Liver (tissue), 9 donors: ENCODE data around the gene URGCP. TPM values are rescaled to one million over a fixed set of nuclear protein-coding genes. Genes with fewer than 3 reads are reported as not detected.

Source experiments
- DNase-seq: peaks from one replicate; pipeline ENCODE4 v3.0.0-alpha.2; 2017; ENCODE audit warnings: low spot score
- H3K27ac ChIP-seq, 2 donors: one replicate each; pipeline ENCODE4 v1.7.0; 2013; ENCODE audit warnings: inconsistent platforms in 2 of 2, low read length in 2 of 2, control low read depth in 1 of 2, low read depth in 1 of 2, mild to moderate bottlenecking in 1 of 2
- H3K27me3 ChIP-seq, 4 donors: one replicate each; pipeline versions ENCODE4 v1.6.1 to v1.7.0; 2013; ENCODE audit warnings: low read length in 3 of 4, inconsistent platforms in 1 of 4, mild to moderate bottlenecking in 1 of 4, moderate library complexity in 1 of 4; ENCODE audit not compliant: control insufficient read depth in 4 of 4, insufficient read depth in 4 of 4
- H3K36me3 ChIP-seq, 4 donors: one replicate each; pipeline versions ENCODE4 v1.6.1 to v1.7.0; 2013; ENCODE audit warnings: low read length in 3 of 4, mild to moderate bottlenecking in 3 of 4, low read depth in 1 of 4, moderate library complexity in 1 of 4; ENCODE audit not compliant: control insufficient read depth in 4 of 4, insufficient read depth in 3 of 4
- H3K4me1 ChIP-seq, 4 donors: one replicate each; pipeline versions ENCODE4 v1.6.1 to v1.7.0; 2013; ENCODE audit warnings: low read length in 3 of 4, mild to moderate bottlenecking in 3 of 4, moderate library complexity in 1 of 4; ENCODE audit not compliant: control insufficient read depth in 4 of 4, insufficient read depth in 4 of 4
- H3K4me3 ChIP-seq, 3 donors: one replicate each; pipeline versions ENCODE4 v1.6.1 to v1.7.0; 2013; ENCODE audit warnings: low read length in 3 of 3, control low read depth in 1 of 3, low read depth in 1 of 3, mild to moderate bottlenecking in 1 of 3
- H3K9ac ChIP-seq, 2 donors: one replicate each; pipeline ENCODE4 v1.7.0; 2013; ENCODE audit warnings: low read length in 2 of 2, mild to moderate bottlenecking in 2 of 2, moderate library complexity in 2 of 2, control low read depth in 1 of 2, low read depth in 1 of 2
- H3K9me3 ChIP-seq, 4 donors: one replicate each; pipeline versions ENCODE4 v1.6.1 to v1.7.0; 2013; ENCODE audit warnings: low read length in 3 of 4; ENCODE audit not compliant: control insufficient read depth in 4 of 4
- EGR1 ChIP-seq, 2 donors: IDR thresholded peaks; 2 replicates each; pipeline ENCODE4 v1.6.1; 2016 to 2018; ENCODE audit warnings: antibody characterized with exemption in 2 of 2, low read depth in 2 of 2
- FOXA1 ChIP-seq: IDR thresholded peaks from 2 replicates; pipeline ENCODE4 v1.6.1; 2016; ENCODE audit warnings: antibody characterized with exemption
- FOXA2 ChIP-seq: IDR thresholded peaks from 2 replicates; pipeline ENCODE4 v1.6.1; 2016; ENCODE audit warnings: antibody characterized with exemption
- HNF4A ChIP-seq, 2 donors: conservative IDR thresholded peaks; 2 replicates each; pipeline ENCODE4 v1.6.1; 2016; ENCODE audit warnings: antibody characterized with exemption in 2 of 2, mild to moderate bottlenecking in 2 of 2
- HNF4G ChIP-seq: IDR thresholded peaks from 2 replicates; pipeline ENCODE4 v1.6.1; 2016; ENCODE audit warnings: antibody characterized with exemption
- JUND ChIP-seq, 2 donors: IDR thresholded peaks; 2 replicates each; pipeline ENCODE4 v1.6.1; 2016; ENCODE audit warnings: antibody characterized with exemption in 2 of 2
- NR2F2 ChIP-seq: IDR thresholded peaks from 2 replicates; pipeline ENCODE4 v1.6.1; 2016; ENCODE audit warnings: antibody characterized with exemption
- RAD21 ChIP-seq, 2 donors: IDR thresholded peaks; 2 replicates each; pipeline ENCODE4 v1.6.1; 2016; ENCODE audit warnings: antibody characterized with exemption in 2 of 2, mild to moderate bottlenecking in 2 of 2
- RXRA ChIP-seq, 2 donors: IDR thresholded peaks; 2 replicates each; pipeline ENCODE4 v1.6.1; 2017 to 2018; ENCODE audit warnings: antibody characterized with exemption in 2 of 2, mild to moderate bottlenecking in 1 of 2
- SP1 ChIP-seq: IDR thresholded peaks from 2 replicates; pipeline ENCODE4 v1.6.1; 2018; ENCODE audit warnings: antibody characterized with exemption, mild to moderate bottlenecking
- TAF1 ChIP-seq: conservative IDR thresholded peaks from 2 replicates; pipeline ENCODE4 v1.6.1; 2016; ENCODE audit warnings: antibody characterized with exemption, mild to moderate bottlenecking
- YY1 ChIP-seq: IDR thresholded peaks from 2 replicates; pipeline ENCODE4 v1.6.1; 2016; ENCODE audit warnings: antibody characterized with exemption, mild to moderate bottlenecking
- WGBS: extraction: QIAGEN DNeasy Blood & Tissue Kit; methylation state at CpG from one replicate; pipeline ENCODE4 v1.1.7; 2013; 5-methylcytosine and 5-hydroxymethylcytosine counted together
- polyA plus RNA-seq, 2 donors: library from polyadenylated mRNA; stranded (reverse) in 1 of 2; unstranded in 1 of 2; fragments of 200-250 nt in 1 of 2; fragments of >200 nt in 1 of 2; fragmentation: Nextera tagmentation in 1 of 2; extraction: Ambion mirVana in 1 of 2; gene quantifications; one replicate each; pipeline versions ENCODE4 v1.2.1 to v1.2.3, GENCODE V29; 2013 to 2015
- total RNA-seq, 2 donors: library from RNA; depleted of rRNA; stranded (reverse); fragments of >200 nt; gene quantifications; one replicate each; pipeline ENCODE4 v1.2.3, GENCODE V29; 2014
- TF ChIP-seq, protein P1 (sequence below): IDR thresholded peaks from 2 replicates; pipeline ENCODE4 v1.6.1; 2016; ENCODE audit warnings: antibody characterized with exemption, mild to moderate bottlenecking
- TF ChIP-seq, protein P2 (sequence below): IDR thresholded peaks from 2 replicates; pipeline ENCODE4 v1.6.1; 2016; ENCODE audit warnings: antibody characterized with exemption
- TF ChIP-seq, protein P3 (sequence below): fragments of 150-350 bp; IDR thresholded peaks from 2 replicates; pipeline ENCODE4 v1.5.1; 2017; ENCODE audit warnings: improper control_type of control experiment, low read depth, low read length; ENCODE audit not compliant: missing input control
- donor health status: healthy.
- donor health status: healthy.
- donor health status: healthy.
- donor health status: healthy.
- donor health status: healthy.

Gene URGCP
- total and polyA plus RNA-seq, 4 donors: 7.2 to 28.4 (median 13.0) TPM

DNA sequence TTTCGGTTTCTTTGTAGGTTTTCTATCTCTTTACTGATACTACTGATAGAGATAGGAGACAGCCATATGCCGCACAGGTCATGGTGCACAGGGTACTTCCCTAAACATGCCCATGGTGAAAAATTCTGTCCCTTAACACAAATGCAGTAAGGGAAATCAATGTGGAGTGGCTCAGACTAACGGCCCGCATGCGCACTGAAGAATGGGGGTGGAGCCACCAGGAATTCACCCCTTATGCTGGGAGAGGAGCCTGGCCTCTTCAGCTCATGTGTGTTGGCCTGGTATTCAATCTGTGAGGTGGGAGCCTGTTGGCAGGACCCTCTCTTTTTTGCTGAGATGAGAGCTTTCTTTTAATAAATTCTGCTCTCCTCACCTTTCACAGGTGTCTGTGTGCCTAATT is 8.4 kb upstream of the URGCP start:
- Histone ChIP-seq H3K36me3 (no peaks in the 10 kb centered on the region), H3K27ac (no peak overlapping the region), H3K4me3 (no peak overlapping the region), H3K4me1 (no peaks in the 10 kb centered on the region), H3K9ac (no peak overlapping the region), H3K27me3 (no peaks in the 10 kb centered on the region), H3K9me3 (no peaks in the 10 kb centered on the region)
- no peak for DNase-seq
- TF ChIP-seq RAD21 (IDR thresholded peaks at IDR 0.05): no peak
- 94% methylated on average over 5 of the region's 5 CpGs for WGBS

DNA sequence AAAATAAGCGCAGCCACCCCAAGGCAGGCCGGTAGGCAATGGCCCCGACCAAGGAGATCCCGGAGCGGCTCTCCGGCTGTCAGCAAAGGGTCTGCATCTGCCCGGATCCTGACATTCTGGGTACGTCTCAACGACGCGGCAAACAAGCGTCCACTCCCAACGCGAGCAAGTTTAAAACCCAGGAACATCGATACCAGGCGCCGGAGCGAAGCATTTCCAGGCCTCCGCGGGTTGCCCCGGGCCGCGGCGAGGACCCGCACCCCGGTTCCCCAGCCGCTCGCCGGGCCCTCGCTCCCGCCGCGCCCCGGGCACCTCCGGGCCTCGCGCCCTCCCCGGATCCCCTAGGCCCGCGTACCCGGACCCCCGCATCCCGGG is 453 bp downstream of the URGCP start:
- under 1% methylated on average over 43 of the region's 43 CpGs for WGBS
- Histone ChIP-seq H3K9me3 (no peaks in the 10 kb centered on the region), H3K27ac (peak overlapping the region; percentile 74 to 85), H3K27me3 (no peaks in the 10 kb centered on the region), H3K9ac (peak overlapping the region; percentile 57 to 84), H3K36me3 (no peaks in the 10 kb centered on the region), H3K4me1 (peaks cover 4 to 22% (median 11%) of the 10 kb centered on the region in 4 donors), H3K4me3 (peak overlapping the region; percentile 87 to 98 (median 88))
- no peak for TF ChIP-seq YY1
- no peak for TF ChIP-seq SP1
- TF ChIP-seq HNF4G: no peak
- TF ChIP-seq, protein P1, sequence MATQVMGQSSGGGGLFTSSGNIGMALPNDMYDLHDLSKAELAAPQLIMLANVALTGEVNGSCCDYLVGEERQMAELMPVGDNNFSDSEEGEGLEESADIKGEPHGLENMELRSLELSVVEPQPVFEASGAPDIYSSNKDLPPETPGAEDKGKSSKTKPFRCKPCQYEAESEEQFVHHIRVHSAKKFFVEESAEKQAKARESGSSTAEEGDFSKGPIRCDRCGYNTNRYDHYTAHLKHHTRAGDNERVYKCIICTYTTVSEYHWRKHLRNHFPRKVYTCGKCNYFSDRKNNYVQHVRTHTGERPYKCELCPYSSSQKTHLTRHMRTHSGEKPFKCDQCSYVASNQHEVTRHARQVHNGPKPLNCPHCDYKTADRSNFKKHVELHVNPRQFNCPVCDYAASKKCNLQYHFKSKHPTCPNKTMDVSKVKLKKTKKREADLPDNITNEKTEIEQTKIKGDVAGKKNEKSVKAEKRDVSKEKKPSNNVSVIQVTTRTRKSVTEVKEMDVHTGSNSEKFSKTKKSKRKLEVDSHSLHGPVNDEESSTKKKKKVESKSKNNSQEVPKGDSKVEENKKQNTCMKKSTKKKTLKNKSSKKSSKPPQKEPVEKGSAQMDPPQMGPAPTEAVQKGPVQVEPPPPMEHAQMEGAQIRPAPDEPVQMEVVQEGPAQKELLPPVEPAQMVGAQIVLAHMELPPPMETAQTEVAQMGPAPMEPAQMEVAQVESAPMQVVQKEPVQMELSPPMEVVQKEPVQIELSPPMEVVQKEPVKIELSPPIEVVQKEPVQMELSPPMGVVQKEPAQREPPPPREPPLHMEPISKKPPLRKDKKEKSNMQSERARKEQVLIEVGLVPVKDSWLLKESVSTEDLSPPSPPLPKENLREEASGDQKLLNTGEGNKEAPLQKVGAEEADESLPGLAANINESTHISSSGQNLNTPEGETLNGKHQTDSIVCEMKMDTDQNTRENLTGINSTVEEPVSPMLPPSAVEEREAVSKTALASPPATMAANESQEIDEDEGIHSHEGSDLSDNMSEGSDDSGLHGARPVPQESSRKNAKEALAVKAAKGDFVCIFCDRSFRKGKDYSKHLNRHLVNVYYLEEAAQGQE: no peak
- no peak for TF ChIP-seq JUND (IDR thresholded peaks at IDR 0.05)
- no peak for TF ChIP-seq FOXA2
- no peak for TF ChIP-seq EGR1 (IDR thresholded peaks at IDR 0.05; ENCODE audit: low read depth in 2 of 2)
- no peak for TF ChIP-seq NR2F2
- TF ChIP-seq, protein P2, sequence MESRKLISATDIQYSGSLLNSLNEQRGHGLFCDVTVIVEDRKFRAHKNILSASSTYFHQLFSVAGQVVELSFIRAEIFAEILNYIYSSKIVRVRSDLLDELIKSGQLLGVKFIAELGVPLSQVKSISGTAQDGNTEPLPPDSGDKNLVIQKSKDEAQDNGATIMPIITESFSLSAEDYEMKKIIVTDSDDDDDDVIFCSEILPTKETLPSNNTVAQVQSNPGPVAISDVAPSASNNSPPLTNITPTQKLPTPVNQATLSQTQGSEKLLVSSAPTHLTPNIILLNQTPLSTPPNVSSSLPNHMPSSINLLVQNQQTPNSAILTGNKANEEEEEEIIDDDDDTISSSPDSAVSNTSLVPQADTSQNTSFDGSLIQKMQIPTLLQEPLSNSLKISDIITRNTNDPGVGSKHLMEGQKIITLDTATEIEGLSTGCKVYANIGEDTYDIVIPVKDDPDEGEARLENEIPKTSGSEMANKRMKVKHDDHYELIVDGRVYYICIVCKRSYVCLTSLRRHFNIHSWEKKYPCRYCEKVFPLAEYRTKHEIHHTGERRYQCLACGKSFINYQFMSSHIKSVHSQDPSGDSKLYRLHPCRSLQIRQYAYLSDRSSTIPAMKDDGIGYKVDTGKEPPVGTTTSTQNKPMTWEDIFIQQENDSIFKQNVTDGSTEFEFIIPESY: no peak
- no peak for TF ChIP-seq RXRA (IDR thresholded peaks at IDR 0.05)
- TF ChIP-seq FOXA1: no peak
- no peak for TF ChIP-seq HNF4A (conservative IDR thresholded peaks at IDR 0.05)
- no peak for TF ChIP-seq TAF1
- TF ChIP-seq, protein P3, sequence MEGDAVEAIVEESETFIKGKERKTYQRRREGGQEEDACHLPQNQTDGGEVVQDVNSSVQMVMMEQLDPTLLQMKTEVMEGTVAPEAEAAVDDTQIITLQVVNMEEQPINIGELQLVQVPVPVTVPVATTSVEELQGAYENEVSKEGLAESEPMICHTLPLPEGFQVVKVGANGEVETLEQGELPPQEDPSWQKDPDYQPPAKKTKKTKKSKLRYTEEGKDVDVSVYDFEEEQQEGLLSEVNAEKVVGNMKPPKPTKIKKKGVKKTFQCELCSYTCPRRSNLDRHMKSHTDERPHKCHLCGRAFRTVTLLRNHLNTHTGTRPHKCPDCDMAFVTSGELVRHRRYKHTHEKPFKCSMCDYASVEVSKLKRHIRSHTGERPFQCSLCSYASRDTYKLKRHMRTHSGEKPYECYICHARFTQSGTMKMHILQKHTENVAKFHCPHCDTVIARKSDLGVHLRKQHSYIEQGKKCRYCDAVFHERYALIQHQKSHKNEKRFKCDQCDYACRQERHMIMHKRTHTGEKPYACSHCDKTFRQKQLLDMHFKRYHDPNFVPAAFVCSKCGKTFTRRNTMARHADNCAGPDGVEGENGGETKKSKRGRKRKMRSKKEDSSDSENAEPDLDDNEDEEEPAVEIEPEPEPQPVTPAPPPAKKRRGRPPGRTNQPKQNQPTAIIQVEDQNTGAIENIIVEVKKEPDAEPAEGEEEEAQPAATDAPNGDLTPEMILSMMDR: no peak
- peak; percentile 46 for DNase-seq
